HG02981 (cell line): ENCODE measurements around the gene TBC1D9B.
A peak's percentile ranks its signal among the peaks of the same experiment; 100 is the strongest.

Source experiments
- ATAC-seq: cut with Tn5 transposase; IDR thresholded peaks from one replicate; pipeline ENCODE4 v1.9.1; 2021; ENCODE audit warnings: mild to moderate bottlenecking, moderate library complexity; ENCODE audit not compliant: unreplicated experiment

Gene TBC1D9B

DNA sequence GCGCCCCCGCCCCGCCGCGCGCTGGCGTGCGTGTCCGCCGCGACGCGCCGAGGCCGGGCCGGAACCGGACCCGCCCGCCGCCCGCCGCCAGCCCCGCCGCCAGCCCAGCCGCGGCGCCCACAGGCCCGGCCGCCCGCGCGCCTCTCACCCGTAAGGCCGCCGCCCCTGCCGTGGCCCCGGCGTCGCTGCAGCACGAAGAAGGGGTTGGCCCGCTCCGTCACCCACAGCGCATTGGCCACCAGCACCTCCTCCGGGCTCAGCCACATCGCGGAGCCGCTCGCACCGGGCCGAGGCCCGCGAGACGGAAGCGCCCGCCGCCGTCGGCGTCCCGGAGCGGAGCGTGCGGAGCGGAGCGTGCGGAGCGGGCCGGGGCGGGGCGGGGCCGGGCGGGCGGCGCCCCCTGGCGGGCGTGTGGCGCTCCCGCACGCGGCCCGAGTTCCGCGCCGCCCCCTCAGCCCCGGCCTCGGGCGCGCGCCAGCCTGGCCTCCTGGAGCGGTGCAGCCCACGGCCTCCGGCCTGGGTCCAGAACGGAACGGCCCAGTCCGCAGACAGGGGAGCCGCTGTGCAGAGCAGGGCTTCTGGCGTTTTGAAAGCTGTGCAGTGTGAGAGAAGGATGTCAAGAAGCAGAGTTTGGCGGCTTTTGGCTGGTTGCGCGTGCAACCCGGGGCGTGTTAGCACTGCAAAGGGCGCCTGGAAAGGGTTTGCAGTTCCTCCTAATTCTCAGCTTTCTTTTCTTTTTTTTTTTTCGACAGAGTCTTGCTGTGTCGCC lies at the start of gene TBC1D9B:
Gene TBC1D9B (minus strand): TSS at position 342 of the 769 bp plus-strand sequence. CDS start 76 bp downstream, at position 266.
- peak; percentile 85 for ATAC-seq

DNA sequence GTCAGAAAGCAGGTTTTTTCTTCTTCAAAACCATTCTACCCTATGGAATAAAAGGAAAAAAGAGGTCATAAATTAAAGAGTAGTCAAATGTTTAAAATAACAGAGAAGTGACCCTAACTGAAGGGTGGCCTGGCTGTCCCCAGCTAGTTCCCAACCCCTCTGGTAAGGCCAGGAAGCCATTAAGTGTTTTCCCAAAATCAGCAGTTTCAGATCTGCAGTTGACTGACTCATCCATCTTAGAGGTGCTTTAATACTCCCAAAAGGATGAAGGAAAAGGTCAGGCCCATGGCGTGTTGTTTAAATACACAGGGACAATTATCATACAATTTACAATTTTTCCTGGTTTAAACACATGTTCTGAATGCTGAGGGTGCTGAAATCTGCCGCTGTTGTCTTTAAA lies 47.9 kb upstream of the TBC1D9B start:
- ATAC-seq: no peak

DNA sequence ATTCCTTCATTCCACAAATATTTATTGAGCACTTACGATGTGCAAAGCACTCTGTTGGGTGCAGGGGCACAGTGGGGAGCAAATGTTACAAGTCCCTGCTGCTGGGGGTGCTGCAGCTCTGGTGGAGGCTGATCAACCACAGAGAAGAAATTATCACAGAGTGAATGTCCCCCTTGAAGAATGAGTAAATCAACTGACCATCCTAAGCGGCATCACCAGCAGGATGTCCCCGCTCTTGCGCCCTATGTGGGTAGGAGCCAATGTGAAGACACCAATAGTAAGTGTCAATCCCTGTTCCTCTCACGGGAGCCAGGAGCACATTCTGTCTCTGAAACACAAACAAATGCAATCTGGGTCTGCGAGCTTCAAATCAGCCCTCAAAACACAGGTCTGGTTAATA lies 47.4 kb upstream of the TBC1D9B start:
- no peak for ATAC-seq

DNA sequence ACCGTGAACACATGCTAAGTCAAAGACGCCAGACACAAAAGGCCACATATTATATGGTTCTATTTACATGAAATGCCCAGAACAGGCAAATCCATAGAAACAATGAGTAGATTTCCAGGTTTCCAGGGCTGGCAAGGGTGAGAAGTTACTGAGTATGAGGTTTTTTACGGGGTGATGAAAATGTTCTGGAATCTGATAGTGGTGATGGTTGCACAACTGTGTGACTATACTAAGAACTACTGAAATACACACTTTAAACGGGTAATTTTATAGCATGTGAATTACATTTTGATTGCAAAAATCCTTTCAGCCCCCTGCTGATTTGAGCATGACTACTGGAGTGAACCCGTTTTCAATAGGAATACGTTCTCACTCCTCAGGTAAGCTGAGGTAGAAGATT lies 46.7 kb upstream of the TBC1D9B start:
- no peak for ATAC-seq

DNA sequence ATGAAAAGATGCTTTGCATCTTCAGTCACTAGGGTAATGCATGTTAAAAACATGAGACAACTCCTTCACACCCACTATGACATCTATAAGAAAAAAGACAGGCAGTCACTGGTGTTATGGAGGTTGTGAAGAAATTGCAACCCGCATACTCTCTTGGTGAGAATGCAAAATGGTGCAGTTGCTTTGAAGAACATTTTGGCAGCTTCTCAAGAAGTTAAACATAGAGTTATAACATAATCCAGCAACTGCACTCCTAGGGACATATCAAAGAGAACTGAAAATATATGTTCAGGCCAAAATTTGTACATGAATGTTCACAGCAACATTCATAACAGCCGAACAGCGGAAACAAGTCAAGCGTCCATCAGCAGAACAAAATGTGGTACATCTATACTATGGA lies 46.3 kb upstream of the TBC1D9B start:
- ATAC-seq: no peak

DNA sequence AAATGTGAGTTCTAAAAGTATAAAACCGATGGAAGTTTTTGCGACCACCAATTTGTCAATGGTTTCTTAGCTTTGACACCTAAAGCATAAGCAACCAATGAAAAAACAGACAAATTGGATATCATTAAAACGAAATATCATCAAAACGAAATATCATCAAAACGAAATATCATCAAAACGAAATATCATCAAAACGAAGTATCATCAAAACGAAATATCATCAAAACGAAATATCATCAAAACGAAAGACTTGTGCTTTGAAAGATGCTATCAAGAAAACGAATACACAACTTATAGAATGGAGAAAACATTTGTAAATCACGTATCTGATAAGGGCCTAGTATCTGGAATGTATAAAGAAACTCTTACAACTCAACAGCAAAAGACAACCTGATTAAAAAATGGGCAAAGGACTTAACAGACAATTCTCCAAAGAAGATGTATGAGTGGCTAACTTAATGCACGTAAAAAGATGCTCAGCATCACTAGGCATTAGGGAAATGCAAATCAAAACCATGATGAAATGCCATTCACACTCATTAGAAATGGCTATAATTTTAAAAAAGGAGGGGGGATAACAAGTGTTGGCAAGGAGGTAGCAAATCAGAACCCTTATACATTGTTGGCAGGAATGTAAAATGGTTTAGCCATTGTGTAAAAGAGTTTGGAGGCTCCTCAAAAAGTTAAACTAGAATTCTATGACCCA lies 29.4 kb upstream of the TBC1D9B start:
- ATAC-seq: no peak

DNA sequence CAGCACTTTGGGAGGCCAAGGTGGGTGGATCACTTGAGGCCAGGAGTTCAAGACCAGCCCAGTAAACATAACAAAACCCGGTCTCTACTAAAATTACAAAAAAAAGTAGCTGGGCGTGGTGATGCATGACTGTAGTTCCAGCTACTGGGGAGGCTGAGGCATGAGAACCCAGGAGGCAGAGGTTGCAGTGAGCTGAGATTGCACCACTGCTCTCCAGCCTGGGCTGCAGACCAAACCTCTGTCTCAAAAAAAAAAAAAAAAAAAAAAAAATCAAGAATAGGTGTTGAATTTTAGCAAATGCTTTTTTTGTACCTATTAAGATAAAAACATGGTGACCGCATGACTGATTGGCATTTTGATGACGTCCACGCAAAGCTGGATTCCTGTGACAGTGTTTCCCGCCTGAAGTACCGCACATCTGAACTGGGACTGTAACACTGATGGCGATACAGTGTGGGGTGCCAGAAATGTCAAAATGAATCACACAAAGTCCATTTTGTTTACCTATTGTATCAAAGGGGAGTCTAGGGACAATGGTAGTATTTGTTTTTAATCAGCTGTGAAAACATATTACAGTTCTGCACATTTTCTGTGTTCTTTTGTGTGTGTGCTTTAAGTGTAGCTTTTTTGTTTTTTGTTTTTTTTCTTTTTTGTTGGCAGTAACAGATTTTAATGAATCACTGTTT lies 23.2 kb upstream of the TBC1D9B start:
- no peak for ATAC-seq

DNA sequence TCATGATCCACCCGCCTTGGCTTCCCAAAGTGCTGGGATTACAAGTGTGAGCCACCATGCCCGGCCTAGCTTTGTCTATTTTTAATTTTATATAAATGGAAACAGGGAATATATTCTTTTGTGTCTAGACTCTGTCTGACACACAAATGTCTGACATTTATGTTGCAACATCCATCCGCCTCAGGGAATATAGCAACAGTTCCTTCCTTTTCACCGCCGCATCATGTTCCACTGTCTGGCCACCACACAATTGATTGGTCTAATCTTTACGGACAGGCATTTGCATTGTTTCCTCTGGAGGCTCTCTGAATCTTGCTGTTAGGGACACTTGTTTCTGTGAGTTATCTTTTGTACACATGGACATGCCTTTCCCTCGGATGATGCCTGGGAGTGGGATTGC lies 20.1 kb upstream of the TBC1D9B start:
- no peak for ATAC-seq

DNA sequence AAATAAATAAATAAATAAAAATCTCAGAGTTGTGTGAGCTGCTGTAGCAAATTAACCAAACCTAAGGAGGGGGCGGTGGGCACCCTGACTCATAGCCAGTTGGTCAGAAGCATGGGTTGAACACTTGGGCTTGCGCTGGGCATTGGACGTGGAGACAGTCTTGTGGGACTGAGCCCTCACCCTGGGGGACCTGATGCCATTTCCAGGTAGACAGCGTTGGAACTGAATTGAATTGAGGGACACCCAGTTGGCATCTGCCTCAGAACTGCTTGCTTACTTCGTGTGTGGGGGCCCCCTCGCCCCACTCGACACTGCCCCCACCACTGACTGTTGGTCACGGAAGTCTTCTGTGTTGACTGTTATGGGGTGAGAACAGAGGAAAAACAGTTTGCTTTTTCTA lies 19.0 kb upstream of the TBC1D9B start:
- no peak for ATAC-seq

DNA sequence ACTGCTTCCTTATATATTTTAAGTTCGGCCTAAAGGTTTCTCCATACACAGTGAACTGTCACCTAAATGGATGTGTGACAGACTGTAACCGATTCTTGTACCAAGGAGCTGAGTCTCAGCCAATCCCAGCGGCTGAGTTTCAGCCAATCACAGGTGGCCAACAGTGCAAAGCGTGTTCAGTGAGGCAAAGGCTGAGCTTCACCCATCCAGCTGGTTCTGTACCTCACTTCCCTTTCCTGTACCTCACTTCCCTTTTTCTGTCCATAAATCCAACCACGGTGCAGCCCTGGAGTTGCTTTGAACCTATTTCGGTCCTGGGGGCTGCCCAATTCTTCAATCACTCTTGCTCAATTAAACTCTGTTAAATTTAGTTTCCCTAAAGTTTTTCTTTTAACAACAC lies 15.7 kb upstream of the TBC1D9B start:
- no peak for ATAC-seq

DNA sequence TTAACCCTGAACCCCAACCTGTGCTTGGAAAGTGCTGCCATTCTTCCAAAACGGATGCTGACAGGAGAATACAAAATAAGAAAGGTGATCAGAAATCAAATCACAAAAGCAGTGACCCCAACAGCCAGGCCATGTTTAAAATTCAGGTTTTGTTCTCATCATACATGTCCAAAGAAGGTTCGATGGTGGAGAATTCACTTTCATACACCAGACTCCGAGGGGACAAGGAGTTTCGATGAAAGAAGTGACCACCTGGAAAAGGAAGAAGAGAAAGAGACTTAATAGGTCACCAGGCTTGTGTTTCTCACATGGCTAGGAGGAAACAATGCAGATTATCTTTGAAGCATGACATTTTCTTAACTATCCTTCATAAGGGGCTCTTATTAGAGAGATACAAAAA lies 12.5 kb upstream of the TBC1D9B start:
- no peak for ATAC-seq

DNA sequence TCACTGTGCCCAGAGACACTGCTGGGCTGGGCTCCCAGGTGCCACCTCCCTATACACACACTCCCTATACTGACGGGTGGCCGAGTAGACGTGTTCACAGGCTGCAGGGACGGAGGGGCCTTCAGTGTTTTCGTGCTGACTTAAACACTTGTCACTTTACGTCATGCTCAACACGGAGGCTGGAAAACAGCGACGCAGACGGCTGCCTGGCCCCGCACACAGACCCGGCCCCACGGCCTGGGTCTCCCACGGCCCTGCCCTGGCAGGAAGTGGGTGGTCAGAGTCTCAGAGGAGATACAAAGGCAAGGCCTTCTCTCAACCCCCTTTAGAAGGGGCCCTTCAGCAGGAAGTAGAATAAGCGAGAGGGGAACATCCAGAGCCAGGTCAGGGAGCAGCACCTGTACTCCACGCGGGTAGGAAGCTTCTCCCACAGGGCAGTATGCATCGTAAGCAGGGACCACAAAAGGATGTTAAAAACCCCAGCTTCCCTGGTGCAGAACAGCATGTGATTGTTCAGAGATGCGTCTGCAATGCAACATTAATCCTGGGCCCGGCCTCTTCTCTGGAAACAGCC lies 11.9 kb upstream of the TBC1D9B start:
- ATAC-seq: no peak

DNA sequence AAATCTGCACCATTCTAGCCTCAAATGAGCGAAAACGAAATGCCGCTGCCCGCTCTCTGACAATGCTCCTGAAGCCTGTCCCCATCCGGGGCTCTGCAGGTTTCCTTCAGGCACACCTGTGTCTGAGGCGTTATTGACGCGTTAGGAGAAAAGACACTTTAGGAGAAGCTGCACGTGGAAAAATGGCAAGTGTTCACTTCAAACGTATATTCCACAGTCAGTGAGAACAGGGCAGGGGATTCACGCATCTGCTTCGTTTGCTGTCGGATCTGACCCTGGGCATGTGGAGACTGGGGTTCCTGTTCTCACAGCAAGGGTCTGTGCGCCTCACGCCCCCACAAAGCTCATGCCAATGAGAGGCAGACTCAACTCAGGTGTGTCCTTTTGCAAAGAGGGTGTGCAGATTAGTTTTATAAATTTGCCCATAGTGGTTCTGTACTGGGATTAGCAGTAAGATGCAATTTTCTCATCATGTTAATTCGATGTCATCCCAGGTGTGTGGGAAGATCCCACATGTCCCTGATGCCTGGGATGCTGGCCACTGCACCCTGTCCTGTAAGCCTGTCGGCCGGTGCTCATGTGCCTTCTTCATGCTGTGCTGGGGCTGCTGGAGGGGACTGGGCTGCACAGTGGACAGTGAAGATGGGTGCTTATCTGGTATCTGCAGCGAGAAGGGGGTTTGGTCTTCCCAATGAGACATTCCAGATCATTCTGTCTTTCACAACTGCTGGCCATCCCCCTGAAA lies 11.2 kb upstream of the TBC1D9B start:
- no peak for ATAC-seq

DNA sequence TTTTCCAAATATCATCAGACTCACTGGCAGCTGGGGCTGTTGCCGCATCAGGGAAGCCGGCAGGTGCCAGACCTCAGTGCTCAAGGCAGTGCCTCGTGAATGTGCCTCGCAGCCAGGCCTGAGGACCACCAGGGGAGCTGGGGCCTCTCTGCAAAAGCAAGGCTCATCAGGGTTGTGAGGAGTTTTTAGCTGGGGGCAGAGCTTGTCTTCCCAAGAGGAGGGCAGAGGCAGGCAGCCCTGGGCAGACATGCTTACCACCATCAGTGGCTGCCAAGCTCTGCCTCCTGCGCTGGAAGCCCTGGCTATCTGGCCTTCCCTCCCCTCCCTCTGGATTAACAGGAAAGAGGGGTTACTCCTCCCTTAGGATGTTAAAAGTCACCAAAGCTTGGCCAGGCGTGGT lies 8.8 kb upstream of the TBC1D9B start:
- ATAC-seq: no peak

DNA sequence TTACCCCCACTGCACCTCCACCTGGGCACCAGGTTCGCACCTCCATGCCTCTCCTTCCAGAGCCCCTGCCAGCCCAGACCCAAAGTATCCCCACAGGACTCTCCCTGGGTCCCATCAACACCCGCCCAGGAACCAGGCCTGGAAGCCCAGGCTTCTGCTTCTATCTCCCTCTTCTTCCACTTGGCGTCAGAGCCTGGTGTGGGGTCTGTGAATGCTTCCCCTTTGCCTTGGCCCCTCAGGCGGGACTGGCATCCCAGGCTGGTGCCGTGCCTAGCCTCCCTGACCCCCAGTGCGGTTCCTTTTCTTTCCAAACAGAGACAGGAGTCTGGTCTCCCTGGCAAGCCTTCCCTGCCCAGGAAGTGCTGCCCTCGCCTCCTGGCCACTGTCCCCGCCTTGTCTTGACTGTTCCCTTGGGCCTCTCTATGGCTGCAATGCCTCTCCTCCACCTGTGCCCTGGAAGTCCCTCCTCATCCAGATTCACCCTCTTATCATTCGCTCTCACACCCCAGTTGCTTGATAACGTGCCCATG lies 7.8 kb upstream of the TBC1D9B start:
- no peak for ATAC-seq

DNA sequence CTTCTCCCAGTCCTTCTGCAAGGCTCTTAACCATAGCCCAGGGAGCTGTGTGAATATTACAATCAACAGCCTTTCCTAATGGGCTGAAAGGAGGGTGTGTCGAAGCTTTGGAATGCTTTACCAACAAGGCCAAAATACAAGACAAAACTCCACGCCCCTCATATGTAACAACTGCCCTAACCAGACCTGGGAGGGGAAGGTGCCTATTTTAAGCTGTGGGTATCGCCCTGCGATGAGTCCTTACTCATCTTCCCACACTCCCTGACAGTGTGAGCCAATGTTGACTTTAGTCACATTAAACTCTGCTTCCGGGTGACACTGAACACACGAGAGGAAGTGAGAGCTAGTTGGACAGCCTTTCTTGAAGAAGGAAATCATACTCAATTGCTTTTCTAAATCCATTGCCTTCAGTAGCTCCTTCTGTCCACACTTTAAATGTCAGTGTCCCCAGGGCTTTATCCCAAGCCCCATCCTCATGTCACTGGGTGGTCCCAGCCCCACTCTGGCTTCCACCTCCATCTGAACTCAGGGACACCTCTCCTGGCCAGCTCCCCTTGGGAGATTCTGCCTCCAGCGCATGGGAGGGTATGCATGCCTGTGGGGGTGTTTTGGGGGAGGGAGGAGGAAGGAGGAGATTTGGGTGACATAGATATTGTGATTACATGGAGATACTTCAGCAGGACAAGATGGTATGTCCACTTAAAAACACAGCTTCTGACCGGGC lies 6.5 kb upstream of the TBC1D9B start:
- no peak for ATAC-seq

DNA sequence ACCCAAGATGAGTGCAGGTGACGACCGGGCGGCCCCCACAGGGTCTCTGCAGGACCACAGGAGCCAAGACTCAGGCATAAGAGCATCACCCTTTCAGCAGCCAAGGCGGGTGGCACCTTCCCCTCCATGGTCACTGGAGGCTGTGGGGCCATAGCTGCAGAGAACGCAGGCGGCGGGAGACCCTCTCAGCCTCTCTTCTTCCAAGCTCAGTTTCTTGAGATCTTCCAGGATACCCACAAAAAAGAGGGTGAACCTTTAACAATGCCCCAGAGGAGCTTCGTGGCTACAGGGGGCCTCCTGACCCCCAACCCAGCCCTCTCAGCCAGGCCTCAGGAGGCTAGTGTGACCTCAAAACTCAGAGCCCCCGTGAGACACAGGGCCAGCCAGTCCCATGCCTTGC lies 5.8 kb upstream of the TBC1D9B start:
- ATAC-seq: no peak

DNA sequence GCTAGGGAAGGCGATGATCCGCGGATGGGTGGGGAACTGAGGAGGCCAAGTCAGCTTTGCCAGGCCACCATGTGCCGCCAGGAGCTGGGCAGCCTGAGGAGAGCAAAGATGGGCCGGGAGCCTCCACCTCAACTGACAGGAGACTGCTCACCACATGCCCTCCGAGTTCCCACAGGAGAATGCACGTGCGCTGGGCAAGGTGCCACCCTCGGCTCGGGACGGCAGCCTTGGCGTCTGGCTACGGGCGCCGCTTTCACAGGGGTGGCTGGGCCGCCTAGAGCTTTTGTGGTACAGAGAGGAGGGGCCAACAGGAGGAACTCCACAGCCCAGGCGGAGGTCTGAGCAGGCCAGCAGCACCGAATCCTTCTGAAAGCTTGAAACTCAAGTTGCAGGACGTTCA lies 5.3 kb upstream of the TBC1D9B start:
- no peak for ATAC-seq

DNA sequence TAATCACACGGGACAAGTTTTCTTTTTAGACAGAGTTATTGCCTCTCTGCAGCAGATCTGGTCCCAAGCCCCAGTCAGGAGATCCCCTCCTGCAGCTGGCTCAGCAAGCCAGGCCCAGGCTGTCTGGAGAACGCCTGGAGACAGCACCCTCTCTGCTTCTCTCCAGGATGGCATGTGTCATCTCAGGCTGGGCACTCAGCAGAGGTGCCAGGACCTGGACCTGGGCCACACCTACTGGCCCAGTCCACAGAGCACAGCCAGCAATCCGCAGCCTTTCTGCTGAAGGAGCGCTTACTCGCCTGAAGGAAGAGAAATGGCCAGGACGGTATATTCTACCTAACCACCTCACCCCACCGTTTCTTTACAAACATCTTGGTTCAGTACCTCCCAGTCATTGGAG lies 4.7 kb upstream of the TBC1D9B start:
- no peak for ATAC-seq

DNA sequence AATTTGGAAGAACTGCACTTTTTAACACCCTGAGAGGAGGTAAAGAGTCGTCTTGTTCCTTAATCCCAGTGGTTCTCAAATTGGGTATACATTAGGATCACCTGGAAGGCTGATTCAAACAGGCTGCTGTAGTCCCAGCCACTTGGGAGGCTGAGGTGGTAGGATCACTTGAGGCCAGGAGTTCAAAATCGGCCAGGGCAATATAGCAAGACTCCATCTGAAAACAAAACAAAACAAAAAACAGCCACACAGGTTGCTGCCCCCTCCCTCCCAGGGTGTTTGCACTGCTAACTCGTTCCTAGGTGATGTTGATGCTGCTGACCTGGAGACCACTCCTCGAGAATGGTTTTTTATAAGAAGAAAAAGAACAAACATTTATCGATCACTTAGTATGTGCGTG lies 1.5 kb upstream of the TBC1D9B start:
- ATAC-seq: no peak
